ENCODE data around the gene WDR1.

GRCh38 chr4:10119278-10119677, 2.7 kb upstream of the WDR1 start:
- TF ChIP-seq CTCF (conservative IDR thresholded peaks at IDR 0.05) (no peak), ZFX (IDR thresholded peaks at IDR 0.05) (no peak)

Measured in C4-2B (cell line).